HFF-Myc (cell line): ENCODE results near the gene MVB12A.
A peak's percentile ranks its signal among the peaks of the same experiment; 100 is the strongest.

Experiments
- DNase-seq: peaks from one replicate; pipeline ENCODE4 v3.0.0-alpha.2; 2011; ENCODE audit warnings: low read depth; ENCODE audit errors: extremely low read depth
- H3K4me3 ChIP-seq: replicated peaks from 2 replicates; pipeline ENCODE4 v1.5.1; 2011; ENCODE audit warnings: low read depth, mild to moderate bottlenecking, control low read depth, low read length
- TF ChIP-seq, protein P1 (sequence below): IDR thresholded peaks from 2 replicates; pipeline ENCODE4 v1.5.1; 2012; ENCODE audit warnings: mild to moderate bottlenecking, low read depth, low read length, control low read depth; ENCODE audit errors: missing control alignments

MVB12A gene

DNA sequence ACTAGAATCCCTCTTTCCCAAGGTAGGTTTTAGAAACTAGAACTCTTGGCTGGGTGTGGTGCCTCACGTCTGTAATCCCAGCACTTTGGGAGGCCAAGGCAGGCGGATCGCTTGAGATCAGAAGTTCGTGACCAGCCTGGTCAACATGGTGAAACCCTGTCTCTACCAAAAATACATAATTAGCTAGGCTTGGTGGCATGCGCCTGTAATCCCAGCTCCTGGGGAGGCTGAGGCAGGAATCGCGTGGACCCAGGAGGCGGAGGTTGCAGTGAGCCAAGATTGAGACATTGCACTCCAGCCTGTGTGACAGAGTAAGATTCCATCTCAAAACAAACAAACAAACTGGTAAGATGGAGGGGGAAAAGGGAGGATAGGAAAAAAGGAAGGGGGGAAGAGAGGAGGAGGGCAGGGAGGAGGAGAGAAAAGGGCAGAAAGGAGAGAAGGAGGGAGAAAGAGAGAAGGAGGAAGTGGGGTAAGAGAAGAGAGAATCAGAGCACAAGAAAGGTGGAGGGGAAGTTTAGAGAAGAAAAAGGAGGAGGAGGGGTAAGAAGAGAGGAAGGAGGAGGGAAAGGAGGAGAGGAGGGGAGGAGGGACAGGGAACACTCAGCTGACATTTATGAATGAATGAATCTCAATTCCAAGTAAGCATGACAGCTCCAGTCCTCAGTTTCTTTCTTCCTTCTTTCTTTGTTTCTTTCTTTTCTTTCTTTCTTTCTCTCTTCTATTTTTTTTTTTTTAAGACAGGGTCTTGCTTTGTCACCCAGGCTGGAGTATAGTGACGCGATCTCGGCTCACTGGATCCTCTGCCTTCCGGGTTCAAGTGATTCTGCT lies 47.8 kb downstream of the MVB12A start:
- H3K4me3 ChIP-seq, result no peak overlapping the region
- DNase-seq, result no peak
- TF ChIP-seq, protein P1, sequence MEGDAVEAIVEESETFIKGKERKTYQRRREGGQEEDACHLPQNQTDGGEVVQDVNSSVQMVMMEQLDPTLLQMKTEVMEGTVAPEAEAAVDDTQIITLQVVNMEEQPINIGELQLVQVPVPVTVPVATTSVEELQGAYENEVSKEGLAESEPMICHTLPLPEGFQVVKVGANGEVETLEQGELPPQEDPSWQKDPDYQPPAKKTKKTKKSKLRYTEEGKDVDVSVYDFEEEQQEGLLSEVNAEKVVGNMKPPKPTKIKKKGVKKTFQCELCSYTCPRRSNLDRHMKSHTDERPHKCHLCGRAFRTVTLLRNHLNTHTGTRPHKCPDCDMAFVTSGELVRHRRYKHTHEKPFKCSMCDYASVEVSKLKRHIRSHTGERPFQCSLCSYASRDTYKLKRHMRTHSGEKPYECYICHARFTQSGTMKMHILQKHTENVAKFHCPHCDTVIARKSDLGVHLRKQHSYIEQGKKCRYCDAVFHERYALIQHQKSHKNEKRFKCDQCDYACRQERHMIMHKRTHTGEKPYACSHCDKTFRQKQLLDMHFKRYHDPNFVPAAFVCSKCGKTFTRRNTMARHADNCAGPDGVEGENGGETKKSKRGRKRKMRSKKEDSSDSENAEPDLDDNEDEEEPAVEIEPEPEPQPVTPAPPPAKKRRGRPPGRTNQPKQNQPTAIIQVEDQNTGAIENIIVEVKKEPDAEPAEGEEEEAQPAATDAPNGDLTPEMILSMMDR, result no peak

GRCh38 chr19:17468302-17469091 lies 48.6 kb downstream of the MVB12A start:
- TF ChIP-seq, protein P1, result no peak
- no peak for DNase-seq
- peak overlapping the region; percentile 55 for H3K4me3 ChIP-seq

DNA sequence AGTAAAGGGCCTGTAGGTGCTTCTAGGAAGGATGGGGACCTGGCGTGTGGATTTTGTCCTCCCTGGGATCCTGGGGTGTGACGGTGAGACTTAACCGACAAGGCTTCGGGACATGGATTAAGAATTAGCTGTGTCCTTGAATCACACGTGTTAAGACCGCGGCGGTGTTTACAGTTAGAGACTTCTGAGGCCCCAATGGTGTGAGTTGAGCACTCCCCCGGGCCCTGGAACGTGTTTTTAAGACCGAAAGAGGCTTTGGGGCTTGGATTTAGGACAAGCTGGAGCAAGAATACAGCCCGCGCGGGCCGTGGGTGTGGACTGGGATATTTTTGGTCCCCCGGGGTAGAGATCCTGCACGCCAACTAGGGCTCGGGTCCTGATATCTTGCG lies 49.2 kb downstream of the MVB12A start:
- H3K4me3 ChIP-seq, result peak overlapping the region; percentile 55
- TF ChIP-seq, protein P1, result no peak

DNA sequence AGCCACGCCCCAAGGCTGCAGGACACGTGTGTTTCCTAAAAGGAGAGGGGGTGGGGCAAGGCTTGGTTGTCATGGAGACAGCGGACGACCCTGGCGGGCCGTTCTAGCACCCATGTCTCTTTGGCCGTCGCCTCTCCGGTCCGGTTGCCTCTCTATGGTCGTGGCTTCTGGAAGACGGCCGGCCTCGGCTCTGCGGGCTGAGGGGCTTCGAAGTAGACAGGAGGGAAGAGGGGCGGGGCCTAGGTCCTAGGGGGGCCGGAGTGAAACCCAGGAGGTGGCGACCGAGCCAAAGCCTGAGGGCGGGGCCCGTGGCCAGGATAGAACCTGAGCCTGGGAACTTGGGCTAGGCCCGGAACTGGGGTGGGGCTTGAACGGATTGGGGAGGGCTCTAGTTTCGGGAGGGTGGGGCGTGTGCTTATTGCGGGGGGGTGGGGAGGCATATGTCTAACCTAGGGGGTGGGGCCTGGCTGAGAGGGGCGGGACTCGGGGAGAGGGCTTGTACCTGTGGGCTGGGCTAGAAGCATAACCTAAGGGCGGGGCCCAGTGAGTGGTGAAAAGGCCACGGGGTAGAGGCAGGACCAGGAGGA lies 49.7 kb downstream of the MVB12A start:
- DNase-seq, result peak; percentile 87
- H3K4me3 ChIP-seq, result peak overlapping the region; percentile 55
- TF ChIP-seq, protein P1, result no peak

More for the DNA sequence above, 49.2 kb downstream of the MVB12A start:
- no peak for DNase-seq

DNA sequence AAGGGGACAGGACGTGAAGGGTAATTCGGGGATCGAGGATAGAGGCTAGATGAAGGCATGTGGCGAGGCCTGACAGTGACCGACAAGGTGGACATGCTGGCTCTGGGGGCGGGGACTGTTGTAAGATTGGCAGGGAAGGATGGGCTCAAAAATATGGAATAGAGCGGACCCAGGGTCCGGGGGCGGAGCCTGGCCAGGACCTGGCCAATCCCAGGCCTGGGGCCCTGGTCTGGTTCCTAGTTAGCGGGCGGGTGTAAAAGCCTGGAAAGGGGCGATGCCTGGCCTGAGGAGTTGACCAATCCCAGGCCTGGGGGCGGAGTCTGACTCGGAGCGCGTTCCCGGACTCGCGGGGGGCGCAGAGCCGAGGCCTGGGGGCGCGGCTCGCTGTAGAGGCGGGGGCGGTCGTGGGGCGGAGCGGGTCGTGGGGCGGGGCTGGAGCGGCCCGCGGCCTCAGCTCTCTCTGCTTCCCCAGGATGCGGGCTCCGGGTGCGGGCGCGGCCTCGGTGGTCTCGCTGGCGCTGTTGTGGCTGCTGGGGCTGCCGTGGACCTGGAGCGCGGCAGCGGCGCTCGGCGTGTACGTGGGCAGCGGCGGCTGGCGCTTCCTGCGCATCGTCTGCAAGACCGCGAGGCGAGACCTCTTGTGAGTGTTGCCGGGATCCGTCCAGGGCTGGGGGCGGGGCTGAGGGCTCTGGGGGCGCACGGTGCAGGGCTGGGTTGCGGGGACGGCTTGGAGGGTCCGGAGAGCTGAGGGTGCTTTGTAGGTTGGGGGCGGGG lies 50.4 kb downstream of the MVB12A start, which contains the start of gene SLC27A1:
SLC27A1 (plus strand) TSS at position 457 of the 774 bp plus-strand sequence; CDS start at position 474, 17 bp downstream.
- TF ChIP-seq, protein P1, result no peak
- peak; percentile 94 for DNase-seq
- H3K4me3 ChIP-seq, result peak within 1 kb of the TSS; percentile 55
